GM21360 (cell line): Measurements from ENCODE around the gene CEP41.
"Not testable (repeated sequence)": the region's sequence is repeated elsewhere in the genome, so short reads cannot be mapped to it uniquely, and the experiment has no call there.

Experiments used
- ATAC-seq: cut with Tn5 transposase; IDR thresholded peaks from one replicate; pipeline ENCODE4 v1.9.1; 2021; ENCODE audit warnings: mild to moderate bottlenecking, moderate library complexity; ENCODE audit not compliant: unreplicated experiment

The CEP41 gene

GRCh38 chr7:130463553-130464434 lies 23.0 kb upstream of the CEP41 start:
- ATAC-seq = no peak

DNA sequence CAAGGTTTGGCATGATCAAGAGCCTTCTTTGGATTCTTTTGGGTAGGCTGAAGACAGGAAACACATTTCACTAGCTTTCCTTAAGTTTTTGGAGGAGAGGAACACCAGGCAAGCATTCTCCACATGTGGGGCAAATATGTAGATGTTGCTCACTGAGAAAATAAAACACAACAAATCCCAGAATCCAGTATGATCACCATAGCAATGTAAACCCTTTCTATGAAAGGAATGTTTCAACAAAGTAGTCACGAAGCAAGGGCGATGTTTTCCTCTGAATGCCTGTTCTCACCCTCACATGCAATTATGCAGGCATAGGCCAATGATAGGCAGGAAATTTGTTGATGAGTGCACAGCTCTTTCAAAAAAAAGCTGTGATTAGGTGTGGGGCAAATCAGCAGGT lies 20.5 kb upstream of the CEP41 start:
- ATAC-seq = no peak

GRCh38 chr7:130458257-130458656 lies 17.4 kb upstream of the CEP41 start:
- no peak for ATAC-seq

GRCh38 chr7:130454959-130455358 lies 14.1 kb upstream of the CEP41 start:
- ATAC-seq = no peak

- no peak for ATAC-seq
Measured at GRCh38 chr7:130452951-130453350, 12.1 kb upstream of the CEP41 start.

DNA sequence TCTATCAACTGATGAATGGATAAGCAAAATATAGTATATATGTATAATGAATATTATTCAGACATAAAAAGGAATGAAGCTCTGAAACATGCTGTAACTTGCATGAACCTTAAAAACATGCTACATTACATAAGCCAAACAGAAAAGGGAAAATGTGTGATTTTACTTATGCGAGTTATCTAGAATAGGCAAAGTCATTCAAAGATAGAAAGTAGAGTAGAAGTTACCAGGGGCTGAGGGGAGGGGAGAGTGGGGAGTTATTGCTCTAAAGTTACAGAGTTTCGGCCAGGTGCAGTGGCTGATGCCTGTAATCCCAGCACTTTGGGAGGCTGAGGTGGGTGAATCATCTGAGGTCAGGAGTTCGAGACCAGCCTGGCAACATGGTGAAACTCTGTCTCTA lies 10.5 kb upstream of the CEP41 start:
- ATAC-seq = not testable (repeated sequence)

DNA sequence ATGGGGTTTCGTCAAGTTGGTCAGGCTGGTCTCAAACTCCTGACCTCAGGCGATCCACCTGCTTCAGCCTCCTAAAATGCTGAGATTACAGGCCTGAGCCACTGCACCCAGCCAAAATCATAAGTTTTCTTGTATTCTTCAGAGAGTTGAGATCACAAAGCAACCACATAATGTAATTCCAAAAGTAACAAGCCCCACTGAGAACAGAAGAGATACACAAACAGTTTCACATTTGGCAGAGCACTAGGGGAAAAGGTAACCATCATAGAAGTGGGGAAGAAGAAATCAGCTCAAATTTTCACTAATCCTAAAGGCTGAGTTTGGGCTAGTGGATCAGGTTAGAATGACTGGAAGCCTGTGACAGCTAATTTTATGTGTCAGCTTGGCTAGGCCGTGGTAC lies 5.4 kb upstream of the CEP41 start:
- no peak for ATAC-seq

GRCh38 chr7:130444751-130445407 lies 4.1 kb upstream of the CEP41 start:
- ATAC-seq = no peak

DNA sequence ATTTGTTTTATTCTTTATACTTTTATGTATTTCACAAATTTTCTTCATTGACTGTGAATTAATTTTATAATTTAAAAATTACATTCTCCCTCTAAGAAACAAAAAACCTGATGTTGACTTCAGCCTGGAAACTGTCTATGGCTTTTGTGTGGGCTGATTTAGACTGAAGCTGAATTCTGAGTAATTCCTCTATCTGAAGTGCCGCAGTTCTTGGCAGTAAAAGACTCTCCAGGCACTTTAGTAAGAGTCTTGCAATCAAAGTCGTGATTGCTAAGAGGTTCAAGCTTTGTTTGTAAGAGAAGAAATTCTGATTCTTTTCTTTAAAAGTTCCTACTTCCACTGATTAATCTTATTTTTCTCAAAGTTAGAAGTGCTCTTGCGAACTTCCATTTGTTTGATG lies 3.4 kb upstream of the CEP41 start:
- ATAC-seq = no peak

- ATAC-seq = no peak
Measured at GRCh38 chr7:130442601-130443000, 1.8 kb upstream of the CEP41 start.

DNA sequence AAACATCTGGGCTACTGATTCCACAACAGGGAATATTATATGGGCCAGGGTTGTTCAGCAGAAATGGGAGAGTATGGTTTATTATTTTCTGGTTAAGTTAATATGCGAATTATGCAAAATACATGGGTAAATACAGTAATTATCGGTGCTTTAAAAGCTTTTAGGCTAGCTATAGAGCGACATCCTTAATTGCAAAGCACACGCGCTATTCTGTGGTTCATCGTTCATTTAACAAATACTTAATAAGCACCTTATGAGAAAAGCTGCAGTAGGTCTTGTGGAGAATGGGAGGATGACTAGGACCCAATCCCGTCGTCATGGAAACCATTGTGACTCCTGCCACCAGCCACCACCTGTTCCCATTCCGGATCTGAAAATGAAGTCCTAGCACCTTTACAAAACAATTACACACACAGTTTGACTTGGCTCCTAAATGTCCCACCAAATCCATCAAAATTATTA lies 623 bp upstream of the CEP41 start:
- no peak for ATAC-seq

- ATAC-seq = no peak
Measured at GRCh38 chr7:130436253-130436652, 4.6 kb downstream of the CEP41 start.

DNA sequence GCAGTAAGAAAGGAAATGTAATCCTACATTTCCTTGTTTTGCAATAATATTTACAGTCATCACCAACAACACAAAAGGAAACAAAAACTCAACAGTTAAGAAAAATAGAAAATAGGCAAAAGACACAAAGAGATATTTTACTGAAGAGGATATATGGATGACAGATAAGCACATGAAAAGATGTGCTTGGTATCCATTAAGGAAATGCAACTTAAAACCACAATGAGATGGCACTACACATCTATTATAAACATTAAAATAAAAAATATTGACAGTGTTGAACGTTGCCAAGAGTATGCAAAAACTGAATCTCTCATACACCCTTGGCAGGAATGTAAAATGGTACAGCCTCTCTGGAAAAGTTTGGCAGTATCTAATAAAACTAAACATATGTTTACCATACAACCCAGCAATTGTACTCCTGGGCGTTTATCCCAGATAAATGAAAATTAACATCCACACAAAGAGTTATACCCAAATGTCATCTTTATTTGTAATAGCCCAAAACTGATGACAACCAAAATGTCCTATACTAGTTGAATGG lies 5.4 kb downstream of the CEP41 start:
- no peak for ATAC-seq

GRCh38 chr7:130433301-130433700 lies 7.5 kb downstream of the CEP41 start:
- ATAC-seq = no peak

- no peak for ATAC-seq
Measured at GRCh38 chr7:130432886-130433285, 7.9 kb downstream of the CEP41 start.

DNA sequence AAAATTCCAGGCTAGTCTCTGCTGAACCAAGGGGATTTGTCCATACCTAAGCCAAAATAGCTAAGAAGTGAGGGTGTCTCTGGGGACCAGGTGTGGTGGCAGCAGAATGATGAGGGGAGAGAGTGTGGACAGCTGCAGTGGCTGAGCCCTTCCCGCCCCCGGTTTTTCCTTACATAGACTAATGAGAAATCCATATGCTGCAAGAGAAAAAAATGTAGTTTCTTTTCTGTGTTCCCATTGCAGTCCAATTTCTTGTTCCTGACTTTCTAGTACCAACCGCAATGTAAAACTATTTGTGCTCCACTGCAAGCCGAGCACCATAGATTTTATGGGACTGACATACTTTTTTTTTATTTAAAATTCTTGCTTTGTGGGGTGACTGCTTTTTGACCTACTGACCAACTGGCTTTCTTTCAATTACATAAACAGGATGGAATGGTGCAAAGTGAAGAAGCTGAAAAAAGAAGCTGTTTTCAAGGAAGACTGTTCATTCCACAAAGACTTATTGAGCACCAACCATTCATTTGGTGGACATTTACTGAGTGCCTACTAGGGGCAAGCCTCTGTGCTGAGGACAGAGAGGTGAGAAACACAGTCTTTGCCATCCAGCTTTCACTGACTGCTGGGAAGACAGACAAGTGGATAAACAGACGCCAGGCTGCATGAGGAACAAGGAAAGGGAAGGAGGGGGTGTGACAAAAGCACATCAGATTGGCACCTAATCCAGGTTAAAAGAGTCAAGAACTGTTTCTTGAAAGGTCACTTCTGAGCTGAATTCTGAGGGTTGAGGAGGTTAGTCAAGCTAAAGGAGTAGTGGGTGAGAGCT lies 9.8 kb downstream of the CEP41 start:
- ATAC-seq = no peak

- ATAC-seq = no peak
Measured at GRCh38 chr7:130430115-130430514, 10.7 kb downstream of the CEP41 start.

DNA sequence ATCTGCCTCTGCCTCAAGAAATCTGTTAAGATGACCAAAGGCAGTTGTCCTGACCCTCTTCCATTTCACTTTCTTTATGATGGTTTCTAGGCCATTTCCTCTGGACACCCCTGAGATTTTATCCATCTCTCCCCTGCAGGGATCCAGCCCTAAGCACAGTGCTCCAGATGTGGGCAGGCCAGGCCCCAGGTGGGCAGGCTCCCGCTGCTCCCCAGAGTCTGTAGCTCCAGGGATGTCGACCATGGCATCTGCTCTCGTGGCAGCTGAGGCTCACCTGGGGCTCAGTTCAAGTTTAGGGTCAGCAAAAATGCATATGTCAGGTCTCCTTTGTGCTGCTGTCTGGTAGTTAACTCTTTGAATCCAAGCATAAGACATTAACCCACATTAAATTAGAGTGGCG lies 11.8 kb downstream of the CEP41 start:
- ATAC-seq = no peak

DNA sequence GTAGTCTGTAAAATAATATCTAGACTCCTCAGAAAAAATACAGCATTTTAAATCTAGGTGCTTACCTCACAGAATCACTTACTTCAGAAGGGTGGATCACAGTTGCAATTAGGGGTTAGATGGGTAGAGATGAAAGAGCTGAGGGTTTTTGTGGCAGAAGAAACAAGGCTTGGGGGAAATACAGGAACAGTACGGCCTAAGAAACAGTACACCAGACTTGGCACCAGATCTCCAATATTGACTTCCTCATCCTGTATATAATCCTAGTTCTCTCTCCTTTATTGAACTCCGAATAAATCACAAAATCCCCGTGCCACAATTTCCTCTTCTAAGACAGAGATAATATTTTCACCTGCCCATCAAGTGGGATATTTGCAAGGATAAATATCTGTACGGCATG lies 14.3 kb downstream of the CEP41 start:
- ATAC-seq = no peak

GRCh38 chr7:130425796-130426195 lies 15.0 kb downstream of the CEP41 start:
- no peak for ATAC-seq

- ATAC-seq = no peak
Measured at GRCh38 chr7:130423501-130424037, 17.2 kb downstream of the CEP41 start.
